Activated T-cell treated with anti-CD3 and anti-CD28 coated beads, Interleukin-2, amount 50 U/mL, for 4 hours (primary cell): ENCODE data around the gene FATE1. TPM values are rescaled to one million over a fixed set of nuclear protein-coding genes. Genes with fewer than 3 reads are reported as not detected.

Experiments
- ATAC-seq, 2 donors: fragments of 200-7000 bp; cut with Tn5 transposase; one replicate each; pipeline ENCODE4 v1.10.0; 2021
- DNase-seq: peaks from one replicate; pipeline ENCODE4 v3.0.0-alpha.2; 2020
- H3K27me3 Mint-ChIP-seq: one replicate; pipeline ENCODE4 v1.8.0; 2021; ENCODE audit warnings: low read depth, mixed read lengths
- H3K36me3 Mint-ChIP-seq: one replicate; pipeline ENCODE4 v1.8.0; 2022; ENCODE audit warnings: mixed read lengths; ENCODE audit not compliant: insufficient read depth
- H3K4me1 Mint-ChIP-seq: one replicate; pipeline ENCODE4 v1.8.0; 2021; ENCODE audit warnings: low read depth, mixed read lengths
- H3K4me3 Mint-ChIP-seq: one replicate; pipeline ENCODE4 v1.8.0; 2021; ENCODE audit warnings: mild to moderate bottlenecking, moderate library complexity, mixed read lengths
- H3K9me3 Mint-ChIP-seq: one replicate; pipeline ENCODE4 v1.8.0; 2021; ENCODE audit warnings: mixed read lengths
- total RNA-seq, 3 donors: library from RNA; stranded (reverse); gene quantifications; one replicate each; pipeline ENCODE4 v1.2.1, GENCODE V29; 2021

Gene FATE1
- total RNA-seq, 3 donors from 2014 or later: not detected

DNA sequence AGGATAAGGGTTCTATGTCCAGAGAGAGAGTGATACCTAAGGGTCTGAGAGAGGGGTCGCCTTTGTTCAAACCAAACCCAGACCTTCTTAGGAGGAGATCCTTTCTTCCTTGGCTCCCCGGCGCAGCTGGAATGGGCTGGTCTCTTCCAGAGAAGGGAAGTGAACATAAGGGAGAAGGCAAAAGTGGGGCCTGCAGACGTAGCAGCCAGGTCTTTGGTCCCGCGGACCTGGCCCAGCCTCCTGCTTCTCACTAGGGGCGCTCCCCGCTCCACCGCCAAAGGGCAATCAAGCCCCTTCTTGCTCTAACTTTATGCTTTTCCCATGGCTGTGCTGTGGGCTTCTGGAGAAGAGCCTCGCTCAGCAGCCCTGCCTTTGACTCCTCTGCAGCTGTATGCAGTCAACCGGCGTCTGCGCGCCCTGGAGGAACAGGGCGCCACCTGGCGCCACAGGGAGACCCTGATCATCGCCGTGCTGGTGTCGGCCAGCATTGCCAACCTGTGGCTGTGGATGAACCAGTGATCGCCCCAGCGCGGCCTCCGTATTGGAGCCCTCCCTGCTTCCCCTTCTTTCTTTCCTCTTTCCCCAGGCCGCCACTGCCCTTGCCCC, 6.5 kb downstream of the FATE1 start:
- Mint-ChIP-seq H3K9me3 (no peaks in the 10 kb centered on the region), H3K36me3 (no peaks in the 10 kb centered on the region), H3K4me3 (no peak overlapping the region), H3K4me1 (no peaks in the 10 kb centered on the region), H3K27me3 (no peaks in the 10 kb centered on the region)
- DNase-seq (no peak), ATAC-seq (no peak)

DNA sequence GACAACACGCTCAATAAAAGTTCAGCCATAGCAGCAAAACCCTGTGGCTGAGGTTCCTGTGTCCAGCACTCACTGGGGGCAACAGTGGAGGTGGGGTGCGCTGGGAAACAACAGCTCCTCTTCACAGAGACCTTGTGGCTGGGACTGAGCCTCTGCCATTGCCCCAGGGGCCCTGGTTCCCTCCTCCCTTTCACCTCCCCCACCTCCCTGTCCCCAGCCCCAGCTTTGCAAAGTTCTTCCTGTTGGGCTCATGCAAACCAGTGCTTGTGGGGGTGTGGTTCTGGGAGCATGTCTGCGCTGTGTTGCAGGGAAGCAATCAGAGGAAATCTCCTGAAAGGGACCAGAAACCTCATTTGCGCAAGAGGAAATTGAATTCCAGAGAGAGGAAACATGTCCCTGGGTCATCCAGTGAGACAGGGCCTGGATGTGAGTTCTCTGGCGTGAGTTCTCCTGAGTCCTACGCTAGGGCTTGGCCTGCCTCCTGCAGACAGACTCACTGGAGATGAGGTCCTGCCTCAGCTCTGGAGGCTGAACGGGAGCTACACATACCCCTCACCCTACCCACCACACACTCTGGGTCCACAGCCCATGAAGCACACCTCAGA, 7.4 kb downstream of the FATE1 start:
- ATAC-seq (no peak), DNase-seq (no peak)
- H3K27me3 Mint-ChIP-seq: no peaks in the 10 kb centered on the region
- H3K9me3 Mint-ChIP-seq: no peaks in the 10 kb centered on the region
- H3K4me3 Mint-ChIP-seq: no peak overlapping the region
- no peaks in the 10 kb centered on the region for H3K36me3 Mint-ChIP-seq
- no peaks in the 10 kb centered on the region for H3K4me1 Mint-ChIP-seq

DNA sequence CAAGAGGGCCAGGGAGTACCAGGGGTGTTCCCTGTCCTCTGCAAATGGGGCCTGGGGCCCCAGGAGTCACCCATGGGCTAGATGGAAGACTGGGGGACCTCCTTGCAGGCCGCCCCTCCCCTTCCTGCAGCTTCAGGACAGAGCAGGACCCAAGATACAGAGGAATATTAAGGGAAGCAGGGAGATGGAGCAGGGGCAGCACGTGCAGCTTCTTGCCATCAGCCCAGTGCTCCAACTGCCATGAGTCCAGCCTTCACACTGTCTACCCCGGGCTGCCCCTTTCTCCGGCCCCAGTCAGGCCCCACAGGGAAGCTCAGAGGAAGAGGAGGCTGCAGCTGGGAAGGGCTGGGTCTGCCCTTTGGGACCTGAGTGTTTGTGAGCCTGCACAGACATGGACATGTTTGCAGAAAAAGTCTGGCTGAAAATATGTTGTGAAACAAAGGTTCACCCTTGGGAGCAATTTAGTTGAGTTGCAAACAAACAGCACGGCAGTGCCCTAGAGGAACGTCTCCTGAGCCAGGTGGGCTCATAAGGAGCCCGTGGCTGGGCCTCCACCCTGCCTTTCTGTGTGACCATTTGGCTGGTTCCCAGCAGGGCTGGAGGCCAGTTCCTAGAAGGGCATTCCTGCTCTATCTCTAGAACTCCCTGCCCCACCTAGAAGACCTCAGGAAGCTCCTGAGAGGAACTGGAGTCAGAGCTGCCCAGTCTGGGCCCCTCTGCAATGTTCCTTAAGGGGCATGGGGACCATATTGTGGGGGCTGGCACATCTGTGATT, 8.9 kb downstream of the FATE1 start:
- no peak for ATAC-seq
- no peak overlapping the region for H3K4me3 Mint-ChIP-seq
- no peaks in the 10 kb centered on the region for H3K9me3 Mint-ChIP-seq
- no peaks in the 10 kb centered on the region for H3K27me3 Mint-ChIP-seq
- DNase-seq: no peak
- H3K36me3 Mint-ChIP-seq: no peaks in the 10 kb centered on the region
- H3K4me1 Mint-ChIP-seq: no peaks in the 10 kb centered on the region

DNA sequence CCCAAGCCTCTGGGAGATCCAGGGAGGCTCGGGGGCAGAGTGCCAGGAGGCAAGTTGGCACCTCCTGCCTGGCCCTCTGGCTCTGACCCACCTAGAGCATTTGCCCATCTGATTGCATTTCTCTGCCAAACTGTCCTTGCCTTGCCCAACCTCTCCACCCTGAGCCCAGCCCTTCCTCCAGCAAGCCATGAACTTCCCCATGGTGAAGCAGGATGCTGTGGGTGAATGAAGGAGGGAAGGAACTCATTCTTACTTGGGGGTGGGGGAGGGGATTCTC, 9.4 kb downstream of the FATE1 start:
- no peak overlapping the region for H3K4me3 Mint-ChIP-seq
- H3K4me1 Mint-ChIP-seq: no peaks in the 10 kb centered on the region
- no peak for DNase-seq
- no peaks in the 10 kb centered on the region for H3K27me3 Mint-ChIP-seq
- no peak for ATAC-seq
- H3K36me3 Mint-ChIP-seq: no peaks in the 10 kb centered on the region
- H3K9me3 Mint-ChIP-seq: no peaks in the 10 kb centered on the region

DNA sequence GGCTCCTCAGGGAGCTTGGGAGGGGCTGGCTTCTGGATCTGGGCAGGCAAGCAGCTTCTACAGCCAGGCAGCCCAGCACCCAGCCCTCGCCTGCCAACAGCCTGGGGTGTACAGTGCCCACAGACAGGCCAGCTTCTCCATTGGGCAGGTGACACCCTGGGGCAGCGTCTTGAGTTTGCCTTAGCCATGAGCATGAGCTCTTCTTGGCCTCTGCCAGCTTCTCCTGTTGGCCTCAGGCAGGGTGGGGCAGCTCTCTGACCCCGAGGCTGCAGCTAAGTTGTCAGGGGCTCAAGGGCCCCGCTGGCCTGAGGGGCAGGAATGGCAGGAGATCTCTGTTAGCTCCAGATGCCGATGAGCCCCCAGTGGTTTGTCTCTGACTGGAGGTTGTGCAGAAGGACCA, 10.9 kb downstream of the FATE1 start:
- Mint-ChIP-seq H3K4me1 (no peaks in the 10 kb centered on the region), H3K27me3 (no peaks in the 10 kb centered on the region), H3K4me3 (no peak overlapping the region), H3K36me3 (no peaks in the 10 kb centered on the region), H3K9me3 (no peaks in the 10 kb centered on the region)
- DNase-seq (no peak), ATAC-seq (no peak)

DNA sequence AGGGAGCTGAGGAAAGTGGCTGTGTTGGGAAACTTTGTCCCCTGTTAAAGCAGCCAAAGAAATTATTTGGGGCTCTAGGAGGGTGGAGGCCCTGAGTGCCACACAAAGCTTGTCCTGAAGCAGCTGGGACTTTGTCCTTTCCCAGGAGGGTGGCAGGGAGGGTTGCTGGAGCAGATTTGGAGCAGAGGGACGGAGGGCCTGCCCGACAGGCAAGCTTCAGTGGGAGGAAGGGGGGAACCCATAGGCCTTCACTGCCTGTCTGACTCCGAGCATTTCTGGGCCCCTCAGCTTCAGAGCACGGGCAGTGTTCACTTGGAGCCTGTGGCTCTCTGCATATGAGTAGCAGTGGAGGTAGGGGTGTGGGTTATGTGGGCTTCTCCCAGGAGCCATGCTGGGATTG, 11.5 kb downstream of the FATE1 start:
- H3K9me3 Mint-ChIP-seq: no peaks in the 10 kb centered on the region
- no peaks in the 10 kb centered on the region for H3K4me1 Mint-ChIP-seq
- H3K27me3 Mint-ChIP-seq: no peaks in the 10 kb centered on the region
- no peak for ATAC-seq
- no peak for DNase-seq
- no peaks in the 10 kb centered on the region for H3K36me3 Mint-ChIP-seq
- H3K4me3 Mint-ChIP-seq: no peak overlapping the region

DNA sequence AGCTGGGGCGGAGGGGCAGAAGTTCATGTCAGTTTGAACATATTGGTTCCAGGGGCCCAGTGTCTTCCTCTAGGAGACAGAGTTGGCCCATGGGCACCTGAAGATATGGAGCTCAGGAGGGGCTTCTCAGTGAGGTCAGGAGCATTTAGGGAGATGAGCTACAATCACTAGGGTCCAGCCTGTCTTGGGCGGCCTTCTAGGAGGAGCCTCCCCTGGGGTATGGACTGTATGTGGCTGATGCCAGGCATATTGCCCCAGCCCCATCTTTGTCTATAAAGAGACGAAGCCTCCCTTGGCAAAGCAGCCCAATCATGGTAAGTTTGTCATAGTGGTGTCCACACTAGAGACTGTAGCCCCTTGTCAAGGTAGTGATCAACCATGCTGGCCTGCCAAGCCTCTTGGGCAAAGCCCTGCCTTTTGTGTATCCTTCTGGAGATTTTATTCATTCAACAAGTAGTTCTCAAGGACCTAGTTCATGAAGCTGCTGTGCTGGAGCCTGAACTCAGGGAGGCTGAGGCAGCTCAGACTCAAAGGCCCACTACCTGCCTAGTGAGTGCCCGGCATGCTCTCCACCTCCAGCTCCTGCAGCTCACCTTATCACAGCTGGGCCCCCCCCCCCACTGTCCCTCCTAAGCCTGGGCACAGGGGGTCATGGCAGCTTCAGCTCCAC, 13.4 kb downstream of the FATE1 start:
- Mint-ChIP-seq H3K4me3 (no peak overlapping the region), H3K9me3 (no peaks in the 10 kb centered on the region), H3K4me1 (no peaks in the 10 kb centered on the region), H3K27me3 (no peaks in the 10 kb centered on the region), H3K36me3 (no peaks in the 10 kb centered on the region)
- ATAC-seq (no peak), DNase-seq (no peak)

DNA sequence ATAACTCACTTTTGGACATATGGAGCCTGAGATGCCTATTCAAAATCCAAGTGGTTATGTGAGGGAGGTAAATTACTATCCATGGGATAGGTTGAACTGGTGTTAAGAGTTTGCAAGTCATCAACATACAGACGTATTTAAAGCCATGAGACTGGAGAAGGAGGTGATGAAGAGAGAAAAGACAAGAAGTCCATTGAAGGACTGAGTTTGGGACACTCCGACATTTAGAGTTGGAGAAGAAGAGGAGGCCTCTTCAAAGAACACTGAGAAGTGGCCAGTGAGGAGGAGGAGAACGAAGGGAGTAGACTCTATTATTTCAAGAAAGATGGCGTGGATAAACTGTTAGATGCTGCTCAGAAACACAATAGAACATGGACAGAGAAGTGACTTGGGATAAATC, 18.6 kb downstream of the FATE1 start, which contains the start of gene CNGA2:
TSS of gene CNGA2 (plus strand) at position 301 of the 400 bp plus-strand sequence. CDS start 3,738 bp downstream, outside the sequence.
- H3K36me3 Mint-ChIP-seq: no peaks in the 10 kb centered on the region
- H3K9me3 Mint-ChIP-seq: no peaks in the 10 kb centered on the region
- H3K27me3 Mint-ChIP-seq: no peaks in the 10 kb centered on the region
- no peak within 1 kb of the TSS for H3K4me3 Mint-ChIP-seq
- H3K4me1 Mint-ChIP-seq: no peaks in the 10 kb centered on the region
- DNase-seq (no peak), ATAC-seq (no peak)

DNA sequence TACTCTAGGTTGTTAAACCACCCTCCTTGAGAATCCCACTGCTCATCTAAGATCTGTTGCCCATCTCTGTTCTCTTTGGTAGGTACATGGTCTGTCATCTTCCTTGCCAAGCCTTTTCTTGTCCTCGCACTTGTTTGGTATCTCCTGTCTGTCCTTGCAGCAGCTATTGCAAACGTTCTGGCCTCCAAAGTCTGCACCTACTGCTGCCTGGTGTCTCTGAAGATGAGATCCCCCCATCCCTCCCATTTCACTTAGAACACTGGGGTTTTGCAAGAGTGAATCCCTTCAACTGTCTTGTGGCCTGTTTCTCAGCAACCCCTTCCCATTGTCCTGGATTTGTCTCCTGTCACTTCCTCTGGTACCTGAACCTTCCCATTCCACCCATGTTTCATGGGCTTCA, 19.4 kb downstream of the FATE1 start:
- no peaks in the 10 kb centered on the region for H3K9me3 Mint-ChIP-seq
- peaks cover 3% of the 10 kb centered on the region for H3K27me3 Mint-ChIP-seq
- H3K4me1 Mint-ChIP-seq: no peaks in the 10 kb centered on the region
- H3K4me3 Mint-ChIP-seq: no peak overlapping the region
- H3K36me3 Mint-ChIP-seq: no peaks in the 10 kb centered on the region
- ATAC-seq (no peak), DNase-seq (no peak)

DNA sequence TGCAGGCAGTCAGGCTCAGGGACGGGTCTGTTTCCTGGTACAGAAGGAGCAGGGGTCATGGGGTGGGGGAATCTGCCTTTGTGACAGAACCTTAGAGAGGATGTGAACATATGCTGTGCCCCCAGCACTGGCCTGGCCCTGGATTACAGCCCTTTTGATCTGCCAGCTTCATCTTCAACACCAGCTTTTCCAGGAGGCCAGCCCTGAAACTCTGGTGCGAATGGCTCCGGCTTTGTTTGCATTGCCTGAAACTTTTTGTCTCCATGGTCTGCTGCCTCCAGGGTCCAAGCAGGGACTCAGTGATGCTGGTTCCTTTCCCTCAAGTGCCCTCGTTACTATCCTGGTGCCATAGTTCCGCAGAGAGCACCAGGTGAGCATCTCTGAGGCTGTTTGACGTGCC, 20.9 kb downstream of the FATE1 start:
- DNase-seq: no peak
- Mint-ChIP-seq H3K9me3 (no peaks in the 10 kb centered on the region), H3K27me3 (peaks cover 3% of the 10 kb centered on the region), H3K4me3 (no peak overlapping the region), H3K36me3 (no peaks in the 10 kb centered on the region), H3K4me1 (no peaks in the 10 kb centered on the region)
- no peak for ATAC-seq

DNA sequence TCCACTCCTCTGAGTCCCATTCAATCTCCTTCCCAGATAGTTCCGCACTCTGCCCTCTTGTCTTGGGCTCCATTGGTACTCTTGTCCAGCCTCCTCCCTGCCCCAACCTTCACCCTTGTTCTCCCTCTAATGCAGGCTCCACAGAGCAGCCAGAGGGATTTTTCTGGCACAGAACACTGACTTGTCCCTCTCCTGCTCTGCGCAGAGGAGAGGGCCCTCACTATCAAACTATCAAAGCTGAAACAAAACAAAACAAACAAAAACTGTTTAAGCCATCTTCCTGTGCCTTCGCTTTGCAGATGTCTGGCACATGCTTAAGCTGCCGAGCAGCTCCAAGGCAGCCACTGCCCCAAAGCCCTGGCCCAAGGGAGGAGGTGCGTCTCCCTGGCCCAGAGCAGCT, 21.7 kb downstream of the FATE1 start:
- peaks cover 3% of the 10 kb centered on the region for H3K27me3 Mint-ChIP-seq
- DNase-seq (no peak), ATAC-seq (no peak)
- no peaks in the 10 kb centered on the region for H3K36me3 Mint-ChIP-seq
- H3K4me3 Mint-ChIP-seq: no peak overlapping the region
- H3K4me1 Mint-ChIP-seq: no peaks in the 10 kb centered on the region
- H3K9me3 Mint-ChIP-seq: no peaks in the 10 kb centered on the region

DNA sequence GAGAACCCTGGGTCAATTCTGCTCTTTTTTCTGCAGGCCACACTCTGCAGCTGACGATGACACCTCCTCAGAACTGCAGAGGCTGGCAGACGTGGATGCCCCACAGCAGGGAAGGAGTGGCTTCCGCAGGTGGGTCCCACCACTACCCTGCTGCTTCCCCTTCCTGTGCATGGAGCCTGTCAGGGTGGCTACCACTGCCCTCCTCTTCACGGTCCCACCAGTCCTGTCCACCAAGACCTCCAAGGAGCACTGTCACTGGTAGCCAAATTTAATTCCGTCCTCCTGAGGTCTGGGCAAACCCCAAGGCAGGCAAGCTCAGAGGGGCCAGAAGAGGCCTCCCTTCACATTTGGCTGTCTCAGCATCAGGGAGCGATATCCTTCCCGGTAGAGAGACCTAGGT, 22.9 kb downstream of the FATE1 start:
- H3K9me3 Mint-ChIP-seq: no peaks in the 10 kb centered on the region
- H3K36me3 Mint-ChIP-seq: no peaks in the 10 kb centered on the region
- DNase-seq (no peak), ATAC-seq (no peak)
- no peaks in the 10 kb centered on the region for H3K4me1 Mint-ChIP-seq
- H3K27me3 Mint-ChIP-seq: peaks cover 3% of the 10 kb centered on the region
- no peak overlapping the region for H3K4me3 Mint-ChIP-seq

DNA sequence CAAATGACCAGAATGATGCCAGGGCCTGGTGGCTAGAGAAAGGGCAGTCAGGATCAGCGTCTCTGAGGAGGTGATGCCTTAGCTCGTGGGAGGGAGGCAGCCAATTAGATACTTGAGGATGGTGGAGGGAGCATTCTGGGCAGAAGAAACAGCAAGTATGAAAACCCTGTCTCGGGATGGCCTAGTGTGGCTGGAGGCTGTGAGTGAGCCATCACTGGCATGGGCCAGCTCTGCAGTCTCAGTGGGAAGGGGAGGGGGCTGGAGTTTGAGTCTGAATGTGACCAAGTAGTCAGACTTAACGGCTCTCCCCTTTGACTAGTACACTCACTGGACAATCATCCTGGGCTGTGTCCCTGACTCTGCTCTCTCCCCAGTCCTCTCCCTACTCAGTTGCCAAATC, 25.8 kb downstream of the FATE1 start:
- DNase-seq (no peak), ATAC-seq (no peak)
- Mint-ChIP-seq H3K27me3 (peaks cover 3% of the 10 kb centered on the region), H3K9me3 (no peaks in the 10 kb centered on the region), H3K36me3 (no peaks in the 10 kb centered on the region), H3K4me3 (no peak overlapping the region), H3K4me1 (no peaks in the 10 kb centered on the region)

DNA sequence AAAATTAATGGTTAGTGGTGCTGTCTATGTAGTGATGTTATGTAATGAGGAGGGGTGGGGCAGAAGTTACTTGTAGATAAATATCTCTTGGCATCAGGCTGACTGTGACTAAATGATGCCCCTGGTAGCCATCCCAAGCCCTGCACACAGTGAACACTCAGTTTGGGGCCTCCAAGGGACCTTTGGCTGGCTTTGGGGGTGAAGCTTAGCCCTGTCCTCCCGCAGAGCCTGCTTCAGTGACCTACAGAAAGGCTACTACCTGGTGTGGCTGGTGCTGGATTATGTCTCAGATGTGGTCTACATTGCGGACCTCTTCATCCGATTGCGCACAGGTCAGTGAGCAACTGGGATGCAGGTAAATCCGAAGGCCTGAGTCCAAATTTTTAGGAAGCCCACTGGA, 26.5 kb downstream of the FATE1 start:
- H3K36me3 Mint-ChIP-seq: no peaks in the 10 kb centered on the region
- H3K4me3 Mint-ChIP-seq: no peak overlapping the region
- no peaks in the 10 kb centered on the region for H3K9me3 Mint-ChIP-seq
- ATAC-seq (no peak), DNase-seq (no peak)
- peaks cover 3% of the 10 kb centered on the region for H3K27me3 Mint-ChIP-seq
- H3K4me1 Mint-ChIP-seq: no peaks in the 10 kb centered on the region
